Activated T-cell treated with anti-CD3 and anti-CD28 coated beads, Interleukin-2, amount 50 U/mL, for 4 hours (primary cell): ENCODE measurements around the gene GPSM3. TPM values are rescaled to one million over a fixed set of nuclear protein-coding genes. Genes with fewer than 3 reads are reported as not detected.

Source experiments
- ATAC-seq, 2 donors: fragments of 200-7000 bp; cut with Tn5 transposase; one replicate each; pipeline ENCODE4 v1.10.0; 2021
- DNase-seq: peaks from one replicate; pipeline ENCODE4 v3.0.0-alpha.2; 2020
- H3K27me3 Mint-ChIP-seq: one replicate; pipeline ENCODE4 v1.8.0; 2021; ENCODE audit warnings: low read depth, mixed read lengths
- H3K36me3 Mint-ChIP-seq: one replicate; pipeline ENCODE4 v1.8.0; 2022; ENCODE audit warnings: mixed read lengths; ENCODE audit not compliant: insufficient read depth
- H3K4me1 Mint-ChIP-seq: one replicate; pipeline ENCODE4 v1.8.0; 2021; ENCODE audit warnings: low read depth, mixed read lengths
- H3K4me3 Mint-ChIP-seq: one replicate; pipeline ENCODE4 v1.8.0; 2021; ENCODE audit warnings: mild to moderate bottlenecking, moderate library complexity, mixed read lengths
- H3K9me3 Mint-ChIP-seq: one replicate; pipeline ENCODE4 v1.8.0; 2021; ENCODE audit warnings: mixed read lengths
- total RNA-seq, 3 donors: library from RNA; stranded (reverse); gene quantifications; one replicate each; pipeline ENCODE4 v1.2.1, GENCODE V29; 2021

The GPSM3 gene
- total RNA-seq, 3 donors from 2014 or later, result 37.1 to 47.6 (median 43.4) TPM

GRCh38 chr6:32176476-32177182 lies 15.8 kb downstream of the GPSM3 start:
- ATAC-seq, result no peak
- H3K4me1 Mint-ChIP-seq, result peaks cover 73% of the 10 kb centered on the region
- no peaks in the 10 kb centered on the region for H3K27me3 Mint-ChIP-seq
- peak overlapping the region; percentile 92 for H3K4me3 Mint-ChIP-seq
- no peak for DNase-seq
- peaks cover 13% of the 10 kb centered on the region for H3K36me3 Mint-ChIP-seq
- no peaks in the 10 kb centered on the region for H3K9me3 Mint-ChIP-seq

GRCh38 chr6:32175711-32176475 lies 16.6 kb downstream of the GPSM3 start, which contains the start of gene AGPAT1:
AGPAT1 (minus strand) TSS chr6:32176084; CDS start chr6:32171496, 4,588 bp downstream.
- DNase-seq (peak; percentile 94), ATAC-seq (peak; percentile 53 to 59)
- H3K27me3 Mint-ChIP-seq, result no peaks in the 10 kb centered on the region
- no peaks in the 10 kb centered on the region for H3K9me3 Mint-ChIP-seq
- peak within 1 kb of the TSS; percentile 92 for H3K4me3 Mint-ChIP-seq
- H3K4me1 Mint-ChIP-seq, result peaks cover 67% of the 10 kb centered on the region
- H3K36me3 Mint-ChIP-seq, result peaks cover 13% of the 10 kb centered on the region

- ATAC-seq, result no peak
- DNase-seq, result no peak
- peaks cover 62% of the 10 kb centered on the region for H3K4me1 Mint-ChIP-seq
- H3K27me3 Mint-ChIP-seq, result no peaks in the 10 kb centered on the region
- H3K9me3 Mint-ChIP-seq, result no peaks in the 10 kb centered on the region
- peaks cover 7% of the 10 kb centered on the region for H3K36me3 Mint-ChIP-seq
- H3K4me3 Mint-ChIP-seq, result peak overlapping the region; percentile 92
Measured at GRCh38 chr6:32175322-32175710, 17.1 kb downstream of the GPSM3 start.

GRCh38 chr6:32174416-32174815 lies 18.0 kb downstream of the GPSM3 start:
- no peak for ATAC-seq
- Mint-ChIP-seq H3K4me1 (peaks cover 54% of the 10 kb centered on the region), H3K4me3 (peak overlapping the region; percentile 92), H3K27me3 (no peaks in the 10 kb centered on the region), H3K36me3 (peaks cover 10% of the 10 kb centered on the region), H3K9me3 (no peaks in the 10 kb centered on the region)
- DNase-seq, result no peak

- Mint-ChIP-seq H3K4me3 (peak overlapping the region; percentile 19), H3K9me3 (no peaks in the 10 kb centered on the region), H3K27me3 (no peaks in the 10 kb centered on the region), H3K4me1 (peaks cover 44% of the 10 kb centered on the region), H3K36me3 (peaks cover 12% of the 10 kb centered on the region)
- DNase-seq (no peak), ATAC-seq (no peak)
Measured at GRCh38 chr6:32173051-32173727, 19.3 kb downstream of the GPSM3 start.

- no peak for ATAC-seq
- no peaks in the 10 kb centered on the region for H3K9me3 Mint-ChIP-seq
- H3K4me3 Mint-ChIP-seq, result no peak overlapping the region
- no peaks in the 10 kb centered on the region for H3K27me3 Mint-ChIP-seq
- peaks cover 30% of the 10 kb centered on the region for H3K4me1 Mint-ChIP-seq
- DNase-seq, result no peak
- H3K36me3 Mint-ChIP-seq, result peaks cover 19% of the 10 kb centered on the region
Measured at GRCh38 chr6:32171234-32171633, 21.2 kb downstream of the GPSM3 start.

GRCh38 chr6:32170294-32170693 lies 22.1 kb downstream of the GPSM3 start:
- peaks cover 27% of the 10 kb centered on the region for H3K4me1 Mint-ChIP-seq
- no peaks in the 10 kb centered on the region for H3K27me3 Mint-ChIP-seq
- no peak for DNase-seq
- H3K36me3 Mint-ChIP-seq, result peaks cover 19% of the 10 kb centered on the region
- no peak for ATAC-seq
- no peak overlapping the region for H3K4me3 Mint-ChIP-seq
- no peaks in the 10 kb centered on the region for H3K9me3 Mint-ChIP-seq

GRCh38 chr6:32168807-32169591 lies 23.4 kb downstream of the GPSM3 start:
- peaks cover 15% of the 10 kb centered on the region for H3K4me1 Mint-ChIP-seq
- ATAC-seq, result no peak

GRCh38 chr6:32168350-32168749 lies 24.1 kb downstream of the GPSM3 start:
- no peak for DNase-seq
- H3K9me3 Mint-ChIP-seq, result no peaks in the 10 kb centered on the region
- ATAC-seq, result no peak
- no peaks in the 10 kb centered on the region for H3K27me3 Mint-ChIP-seq
- peaks cover 9% of the 10 kb centered on the region for H3K4me1 Mint-ChIP-seq
- H3K36me3 Mint-ChIP-seq, result peaks cover 19% of the 10 kb centered on the region
- no peak overlapping the region for H3K4me3 Mint-ChIP-seq

More at GRCh38 chr6:32168807-32169591, 23.4 kb downstream of the GPSM3 start:
- H3K4me3 Mint-ChIP-seq, result no peak overlapping the region
- H3K36me3 Mint-ChIP-seq, result peaks cover 19% of the 10 kb centered on the region
- H3K27me3 Mint-ChIP-seq, result no peaks in the 10 kb centered on the region
- H3K9me3 Mint-ChIP-seq, result no peaks in the 10 kb centered on the region
- DNase-seq, result no peak

GRCh38 chr6:32167761-32168262 lies 24.6 kb downstream of the GPSM3 start:
- Mint-ChIP-seq H3K36me3 (peaks cover 19% of the 10 kb centered on the region), H3K4me3 (no peak overlapping the region), H3K9me3 (no peaks in the 10 kb centered on the region), H3K4me1 (peaks cover 3% of the 10 kb centered on the region), H3K27me3 (no peaks in the 10 kb centered on the region)
- ATAC-seq (no peak), DNase-seq (no peak)

- DNase-seq (no peak), ATAC-seq (no peak)
- H3K9me3 Mint-ChIP-seq, result no peaks in the 10 kb centered on the region
- peaks cover 19% of the 10 kb centered on the region for H3K36me3 Mint-ChIP-seq
- H3K27me3 Mint-ChIP-seq, result no peaks in the 10 kb centered on the region
- no peak overlapping the region for H3K4me3 Mint-ChIP-seq
- H3K4me1 Mint-ChIP-seq, result no peaks in the 10 kb centered on the region
Measured at GRCh38 chr6:32167154-32167760, 25.2 kb downstream of the GPSM3 start.

GRCh38 chr6:32166411-32167061 lies 25.9 kb downstream of the GPSM3 start:
- H3K36me3 Mint-ChIP-seq, result peaks cover 19% of the 10 kb centered on the region
- H3K9me3 Mint-ChIP-seq, result no peaks in the 10 kb centered on the region
- no peaks in the 10 kb centered on the region for H3K4me1 Mint-ChIP-seq
- ATAC-seq (no peak), DNase-seq (no peak)
- H3K4me3 Mint-ChIP-seq, result no peak overlapping the region
- no peaks in the 10 kb centered on the region for H3K27me3 Mint-ChIP-seq

- H3K27me3 Mint-ChIP-seq, result no peaks in the 10 kb centered on the region
- no peak for DNase-seq
- no peaks in the 10 kb centered on the region for H3K4me1 Mint-ChIP-seq
- H3K36me3 Mint-ChIP-seq, result peaks cover 8% of the 10 kb centered on the region
- H3K4me3 Mint-ChIP-seq, result no peak within 1 kb of the TSS
- H3K9me3 Mint-ChIP-seq, result no peaks in the 10 kb centered on the region
- ATAC-seq, result no peak
Measured at GRCh38 chr6:32164295-32164694, 28.1 kb downstream of the GPSM3 start, which contains the start of gene EGFL8. EGFL8 (plus strand) TSS chr6:32164595; CDS start chr6:32166166, 1,571 bp downstream.
